Mesendoderm (in vitro differentiated cells): ENCODE data around the gene MGMT.

ENCODE experiments used
- DNase-seq: peaks from one replicate; pipeline ENCODE4 v3.0.0; 2013
- H2AK5ac ChIP-seq: 2 replicates; pipeline ENCODE4 v1.6.1; 2013; ENCODE audit warnings: low read length, inconsistent platforms
- H2BK120ac ChIP-seq: 2 replicates; pipeline ENCODE4 v1.6.1; 2013; ENCODE audit warnings: low read depth, mild to moderate bottlenecking, low read length, moderate library complexity, mixed read lengths
- H2BK15ac ChIP-seq: replicated peaks from 2 replicates; pipeline ENCODE4 v1.6.1; 2013; ENCODE audit warnings: low read depth, mild to moderate bottlenecking, moderate library complexity
- H2BK5ac ChIP-seq: 2 replicates; pipeline ENCODE4 v1.6.1; 2013; ENCODE audit warnings: low read length, inconsistent platforms
- H3K18ac ChIP-seq: 2 replicates; pipeline ENCODE4 v1.6.1; 2013; ENCODE audit warnings: mild to moderate bottlenecking, low read length, mixed read lengths
- H3K23ac ChIP-seq: one replicate; pipeline ENCODE4 v1.6.1; 2013; ENCODE audit warnings: low read length
- H3K27ac ChIP-seq: 2 replicates; pipeline ENCODE4 v1.5.1; 2013; ENCODE audit warnings: low read depth, mild to moderate bottlenecking, inconsistent platforms, low read length, moderate library complexity
- H3K27me3 ChIP-seq: 2 replicates; pipeline ENCODE4 v1.6.1; 2013; ENCODE audit warnings: low read length, control low read depth, mild to moderate bottlenecking, inconsistent platforms; ENCODE audit not compliant: insufficient read depth, poor library complexity
- H3K36me3 ChIP-seq: 2 replicates; pipeline ENCODE4 v1.6.1; 2013; ENCODE audit warnings: low read length, inconsistent platforms; ENCODE audit not compliant: control insufficient read depth, insufficient read depth
- H3K4ac ChIP-seq: one replicate; pipeline ENCODE4 v1.6.1; 2013; ENCODE audit warnings: low read depth, mild to moderate bottlenecking, low read length, moderate library complexity
- H3K4me1 ChIP-seq: 2 replicates; pipeline ENCODE4 v1.6.1; 2013; ENCODE audit warnings: low read depth, low read length, inconsistent platforms; ENCODE audit not compliant: control insufficient read depth
- H3K4me2 ChIP-seq: 2 replicates; pipeline ENCODE4 v1.6.1; 2013; ENCODE audit warnings: low read length
- H3K4me3 ChIP-seq: 2 replicates; pipeline ENCODE4 v1.5.1; 2013; ENCODE audit warnings: mild to moderate bottlenecking, low read length
- H3K56ac ChIP-seq: one replicate; pipeline ENCODE4 v1.6.1; 2013; ENCODE audit warnings: low read length
- H3K79me1 ChIP-seq: 2 replicates; pipeline ENCODE4 v1.6.1; 2013; ENCODE audit warnings: low read length, inconsistent platforms
- H3K79me2 ChIP-seq: 2 replicates; pipeline ENCODE4 v1.6.1; 2013; ENCODE audit warnings: mild to moderate bottlenecking, low read length; ENCODE audit not compliant: control insufficient read depth, insufficient read depth
- H3K9ac ChIP-seq: 2 replicates; pipeline ENCODE4 v1.6.1; 2013; ENCODE audit warnings: low read length, inconsistent platforms
- H4K5ac ChIP-seq: one replicate; pipeline ENCODE4 v1.6.1; 2013; ENCODE audit warnings: low read length
- H4K8ac ChIP-seq: one replicate; pipeline ENCODE4 v1.6.1; 2013; ENCODE audit warnings: low read depth, mild to moderate bottlenecking, control low read depth, low read length, moderate library complexity
- WGBS: extraction: QIAGEN DNeasy Blood & Tissue Kit; methylation state at CpG from one replicate; pipeline ENCODE4 v1.1.7; 2013; ENCODE audit warnings: low lambda C conversion rate, missing lambda C conversion rate; ENCODE audit not compliant: insufficient coverage; ENCODE audit errors: extremely low coverage; 5-methylcytosine and 5-hydroxymethylcytosine counted together

MGMT gene

GRCh38 chr10:129662426-129662825, 195.4 kb downstream of the MGMT start:
- H3K56ac ChIP-seq, result no peak overlapping the region
- H3K9ac ChIP-seq, result no peak overlapping the region
- H3K79me1 ChIP-seq, result no peaks in the 10 kb centered on the region
- peaks cover 2% of the 10 kb centered on the region for H3K4me1 ChIP-seq
- no peaks in the 10 kb centered on the region for H3K27me3 ChIP-seq
- no CpG with 5 or more reads among the region's 5 CpGs for WGBS
- no peaks in the 10 kb centered on the region for H3K36me3 ChIP-seq
- H3K27ac ChIP-seq, result no peak overlapping the region
- no peak overlapping the region for H4K8ac ChIP-seq
- H3K18ac ChIP-seq, result no peak overlapping the region
- H2BK15ac ChIP-seq, result no peak overlapping the region
- H3K4me3 ChIP-seq, result no peak overlapping the region
- no peak overlapping the region for H2AK5ac ChIP-seq
- DNase-seq, result peak; percentile 45
- H3K4ac ChIP-seq, result no peak overlapping the region
- H3K23ac ChIP-seq, result no peak overlapping the region
- H3K79me2 ChIP-seq, result no peaks in the 10 kb centered on the region
- no peak overlapping the region for H3K4me2 ChIP-seq
- no peak overlapping the region for H2BK120ac ChIP-seq
- H4K5ac ChIP-seq, result no peak overlapping the region
- no peak overlapping the region for H2BK5ac ChIP-seq

- H2BK120ac ChIP-seq, result no peak overlapping the region
- no peaks in the 10 kb centered on the region for H3K27me3 ChIP-seq
- no peak overlapping the region for H2BK5ac ChIP-seq
- H3K4me1 ChIP-seq, result no peaks in the 10 kb centered on the region
- H3K9ac ChIP-seq, result no peak overlapping the region
- H2AK5ac ChIP-seq, result no peak overlapping the region
- no peaks in the 10 kb centered on the region for H3K79me2 ChIP-seq
- H3K4me2 ChIP-seq, result no peak overlapping the region
- no peak overlapping the region for H4K8ac ChIP-seq
- no peak overlapping the region for H3K18ac ChIP-seq
- H3K56ac ChIP-seq, result no peak overlapping the region
- WGBS, result no CpG with 5 or more reads among the region's 1 CpG
- no peak overlapping the region for H3K4me3 ChIP-seq
- H2BK15ac ChIP-seq, result no peak overlapping the region
- no peak overlapping the region for H3K4ac ChIP-seq
- H4K5ac ChIP-seq, result no peak overlapping the region
- no peak for DNase-seq
- no peak overlapping the region for H3K23ac ChIP-seq
- no peaks in the 10 kb centered on the region for H3K79me1 ChIP-seq
- H3K36me3 ChIP-seq, result no peaks in the 10 kb centered on the region
- no peak overlapping the region for H3K27ac ChIP-seq
Observed at GRCh38 chr10:129670124-129670523, 203.1 kb downstream of the MGMT start.

GRCh38 chr10:129673292-129673691, 206.3 kb downstream of the MGMT start:
- Histone ChIP-seq H3K79me1 (no peaks in the 10 kb centered on the region), H3K79me2 (no peaks in the 10 kb centered on the region), H3K23ac (no peak overlapping the region), H3K18ac (no peak overlapping the region), H3K9ac (no peak overlapping the region), H3K4me2 (no peak overlapping the region), H2AK5ac (no peak overlapping the region), H3K4me1 (no peaks in the 10 kb centered on the region), H3K36me3 (no peaks in the 10 kb centered on the region), H3K27me3 (no peaks in the 10 kb centered on the region), H2BK5ac (no peak overlapping the region), H2BK15ac (no peak overlapping the region), H3K4me3 (no peak overlapping the region), H4K8ac (no peak overlapping the region), H4K5ac (no peak overlapping the region), H3K56ac (no peak overlapping the region), H3K4ac (no peak overlapping the region), H3K27ac (no peak overlapping the region), H2BK120ac (no peak overlapping the region)
- no peak for DNase-seq
- no CpG with 5 or more reads among the region's 4 CpGs for WGBS

- Histone ChIP-seq H4K5ac (no peak overlapping the region), H3K27me3 (no peaks in the 10 kb centered on the region)
Observed at GRCh38 chr10:129675027-129675769, 208.2 kb downstream of the MGMT start.

GRCh38 chr10:129676014-129676413, 209.0 kb downstream of the MGMT start:
- no peak for DNase-seq
- no CpG with 5 or more reads among the region's 12 CpGs for WGBS
- no peak overlapping the region for H3K4me3 ChIP-seq
- H2BK15ac ChIP-seq, result no peak overlapping the region
- H3K56ac ChIP-seq, result no peak overlapping the region
- no peak overlapping the region for H3K18ac ChIP-seq
- no peak overlapping the region for H3K4ac ChIP-seq
- no peak overlapping the region for H4K8ac ChIP-seq
- H3K27me3 ChIP-seq, result no peaks in the 10 kb centered on the region
- no peak overlapping the region for H3K4me2 ChIP-seq
- no peaks in the 10 kb centered on the region for H3K79me2 ChIP-seq
- H2BK120ac ChIP-seq, result no peak overlapping the region
- no peaks in the 10 kb centered on the region for H3K4me1 ChIP-seq
- no peak overlapping the region for H4K5ac ChIP-seq
- H3K36me3 ChIP-seq, result no peaks in the 10 kb centered on the region
- H2BK5ac ChIP-seq, result no peak overlapping the region
- no peak overlapping the region for H3K27ac ChIP-seq
- no peak overlapping the region for H2AK5ac ChIP-seq
- H3K9ac ChIP-seq, result no peak overlapping the region
- no peaks in the 10 kb centered on the region for H3K79me1 ChIP-seq
- no peak overlapping the region for H3K23ac ChIP-seq

More at GRCh38 chr10:129675027-129675769, 208.2 kb downstream of the MGMT start:
- Histone ChIP-seq H4K8ac (no peak overlapping the region), H3K27ac (no peak overlapping the region), H3K36me3 (no peaks in the 10 kb centered on the region), H2BK15ac (no peak overlapping the region), H3K79me1 (no peaks in the 10 kb centered on the region), H3K4me2 (no peak overlapping the region), H3K56ac (no peak overlapping the region), H3K4me1 (no peaks in the 10 kb centered on the region), H3K23ac (no peak overlapping the region), H3K4ac (no peak overlapping the region), H2BK120ac (no peak overlapping the region), H3K79me2 (no peaks in the 10 kb centered on the region), H3K9ac (no peak overlapping the region), H3K18ac (no peak overlapping the region), H3K4me3 (no peak overlapping the region), H2BK5ac (no peak overlapping the region), H2AK5ac (no peak overlapping the region)
- no peak for DNase-seq
- no CpG with 5 or more reads among the region's 17 CpGs for WGBS
